ENCODE results near the gene ITGA2B. TPM values are rescaled to one million over a fixed set of nuclear protein-coding genes. Genes with fewer than 3 reads are reported as not detected.
"Not testable (repeated sequence)": the region's sequence is repeated elsewhere in the genome, so short reads cannot be mapped to it uniquely, and the experiment has no call there.

ITGA2B gene
- total RNA-seq, 1 donor from 2014 or later, result 2.6 TPM

DNA sequence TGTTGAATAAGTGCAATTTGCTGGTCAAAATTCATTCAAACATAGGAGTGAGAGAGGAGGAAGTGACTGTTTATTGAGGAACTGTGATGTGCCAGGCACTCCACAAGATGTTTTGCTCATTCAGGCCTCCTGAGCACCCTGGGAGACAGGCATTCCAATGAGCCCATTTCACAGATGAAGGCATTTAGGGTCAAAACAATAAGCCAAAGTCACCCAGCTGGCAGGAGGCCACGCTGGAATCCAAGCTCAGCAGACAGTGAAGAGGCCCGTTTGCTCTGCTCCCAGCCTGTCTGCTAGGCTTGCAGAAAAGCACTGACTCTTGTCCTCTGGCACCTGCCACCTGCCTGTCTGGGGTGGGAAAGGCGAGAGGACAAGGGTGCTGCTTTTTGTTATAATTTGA lies 54.7 kb downstream of the ITGA2B start:
- Histone ChIP-seq H3K36me3 (ENCODE audit: control insufficient read depth in 3 of 3, insufficient read depth in 3 of 3, low read length in 3 of 3) (no peaks in the 10 kb centered on the region), H3K27me3 (ENCODE audit: control insufficient read depth in 3 of 3, insufficient read depth in 3 of 3, low read length in 3 of 3) (peaks cover 0 to 5% (median 0%) of the 10 kb centered on the region in 3 donors), H3K4me3 (ENCODE audit: low read length in 3 of 3) (no peak overlapping the region), H3K9me3 (ENCODE audit: control insufficient read depth in 3 of 3, low read length in 3 of 3) (no peaks in the 10 kb centered on the region), H3K4me1 (ENCODE audit: control insufficient read depth in 3 of 3, insufficient read depth in 3 of 3, low read length in 3 of 3) (peaks cover 5 to 8% (median 6%) of the 10 kb centered on the region in 3 donors), H3K9ac (ENCODE audit: low read depth in 1 of 3, low read length in 3 of 3) (no peak overlapping the region), H3K27ac (ENCODE audit: low read depth, low read length) (no peak overlapping the region)

DNA sequence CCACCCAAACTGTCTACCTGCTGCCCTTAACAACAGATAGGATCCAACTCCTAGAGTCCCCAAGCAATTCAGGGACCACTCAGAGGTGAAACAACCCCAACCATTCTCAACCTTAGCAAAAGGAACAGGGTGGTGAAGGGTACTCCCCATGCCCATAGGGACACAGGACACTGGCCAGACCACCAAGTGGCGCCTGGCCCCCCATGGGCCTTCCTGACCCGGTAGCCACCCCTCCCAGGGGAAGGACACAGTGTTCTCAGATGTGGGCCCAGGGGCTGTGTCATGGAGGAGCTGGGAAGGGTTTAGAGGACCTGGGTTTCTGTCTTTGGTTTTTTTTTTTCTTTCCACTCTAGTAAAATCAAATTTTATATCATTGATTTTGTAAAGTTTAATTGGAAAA lies 55.1 kb downstream of the ITGA2B start:
- no peak overlapping the region for H3K27ac ChIP-seq (ENCODE audit: low read depth, low read length)
- H3K9ac ChIP-seq (ENCODE audit: low read depth in 1 of 3, low read length in 3 of 3), result no peak overlapping the region
- H3K27me3 ChIP-seq (ENCODE audit: control insufficient read depth in 3 of 3, insufficient read depth in 3 of 3, low read length in 3 of 3), result peaks cover 0 to 5% (median 0%) of the 10 kb centered on the region in 3 donors
- no peaks in the 10 kb centered on the region for H3K9me3 ChIP-seq (ENCODE audit: control insufficient read depth in 3 of 3, low read length in 3 of 3)
- peaks cover 5 to 8% (median 6%) of the 10 kb centered on the region in 3 donors for H3K4me1 ChIP-seq (ENCODE audit: control insufficient read depth in 3 of 3, insufficient read depth in 3 of 3, low read length in 3 of 3)
- H3K4me3 ChIP-seq (ENCODE audit: low read length in 3 of 3), result no peak overlapping the region
- no peaks in the 10 kb centered on the region for H3K36me3 ChIP-seq (ENCODE audit: control insufficient read depth in 3 of 3, insufficient read depth in 3 of 3, low read length in 3 of 3)

DNA sequence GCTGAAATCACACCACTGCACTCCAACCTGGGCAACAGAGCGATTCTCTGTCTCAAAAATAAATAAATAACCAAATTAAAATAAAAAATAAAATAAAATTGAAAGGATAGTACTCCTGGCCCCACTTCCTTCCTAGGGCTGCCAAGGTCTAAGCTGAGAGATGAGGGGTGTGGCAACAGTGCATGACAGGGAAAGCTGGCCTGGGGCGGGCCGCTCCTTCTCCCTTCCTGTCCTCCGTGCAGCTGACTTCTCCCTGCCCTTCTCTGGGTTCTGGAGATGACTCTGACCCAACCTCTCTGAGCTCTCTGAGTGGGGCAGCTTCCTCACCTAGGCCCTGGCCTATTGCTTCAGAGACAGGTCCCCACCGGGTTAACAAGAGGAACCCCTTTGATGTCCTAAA lies 56.1 kb downstream of the ITGA2B start:
- no peaks in the 10 kb centered on the region for H3K9me3 ChIP-seq (ENCODE audit: control insufficient read depth in 3 of 3, low read length in 3 of 3)
- no peaks in the 10 kb centered on the region for H3K36me3 ChIP-seq (ENCODE audit: control insufficient read depth in 3 of 3, insufficient read depth in 3 of 3, low read length in 3 of 3)
- H3K4me1 ChIP-seq (ENCODE audit: control insufficient read depth in 3 of 3, insufficient read depth in 3 of 3, low read length in 3 of 3), result peaks cover 5 to 8% (median 6%) of the 10 kb centered on the region in 3 donors
- no peak overlapping the region for H3K4me3 ChIP-seq (ENCODE audit: low read length in 3 of 3)
- peaks cover 0 to 3% (median 0%) of the 10 kb centered on the region in 3 donors for H3K27me3 ChIP-seq (ENCODE audit: control insufficient read depth in 3 of 3, insufficient read depth in 3 of 3, low read length in 3 of 3)
- H3K27ac ChIP-seq (ENCODE audit: low read depth, low read length), result no peak overlapping the region
- no peak overlapping the region for H3K9ac ChIP-seq (ENCODE audit: low read depth in 1 of 3, low read length in 3 of 3)

DNA sequence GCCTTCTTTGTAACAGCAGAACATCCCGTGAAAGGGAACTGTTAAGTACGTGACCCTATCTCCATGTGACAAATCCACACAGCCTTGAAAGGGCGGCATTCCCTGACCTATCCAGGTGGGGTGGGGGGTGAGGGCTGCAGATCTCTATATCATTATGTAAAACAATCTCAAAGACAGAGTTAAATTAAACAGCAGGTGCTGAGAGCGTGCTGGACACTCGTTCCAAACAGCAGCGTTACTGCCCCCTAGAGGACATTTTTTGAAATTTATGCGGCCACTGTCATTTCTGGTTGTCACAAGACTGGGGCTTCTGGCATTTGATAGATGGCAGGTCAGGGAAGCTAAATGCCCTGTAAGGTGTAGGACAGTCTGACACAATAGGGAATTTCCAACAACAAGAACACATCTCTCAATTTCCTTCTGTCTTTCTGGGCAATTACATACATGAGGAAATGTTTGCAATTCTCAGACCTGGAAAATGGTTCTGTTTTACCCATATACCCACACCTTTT lies 58.1 kb downstream of the ITGA2B start:
- Histone ChIP-seq H3K27me3 (ENCODE audit: control insufficient read depth in 3 of 3, insufficient read depth in 3 of 3, low read length in 3 of 3) (peaks cover 0 to 3% (median 0%) of the 10 kb centered on the region in 3 donors), H3K9me3 (ENCODE audit: control insufficient read depth in 3 of 3, low read length in 3 of 3) (no peaks in the 10 kb centered on the region), H3K4me1 (ENCODE audit: control insufficient read depth in 3 of 3, insufficient read depth in 3 of 3, low read length in 3 of 3) (peaks cover 8 to 10% (median 9%) of the 10 kb centered on the region in 3 donors), H3K4me3 (ENCODE audit: low read length in 3 of 3) (peak overlapping the region in 1 of 3 donors; percentile 2), H3K27ac (ENCODE audit: low read depth, low read length) (no peak overlapping the region), H3K36me3 (ENCODE audit: control insufficient read depth in 3 of 3, insufficient read depth in 3 of 3, low read length in 3 of 3) (no peaks in the 10 kb centered on the region), H3K9ac (ENCODE audit: low read depth in 1 of 3, low read length in 3 of 3) (peak overlapping the region in 2 of 3 donors; percentile 57 to 61)

DNA sequence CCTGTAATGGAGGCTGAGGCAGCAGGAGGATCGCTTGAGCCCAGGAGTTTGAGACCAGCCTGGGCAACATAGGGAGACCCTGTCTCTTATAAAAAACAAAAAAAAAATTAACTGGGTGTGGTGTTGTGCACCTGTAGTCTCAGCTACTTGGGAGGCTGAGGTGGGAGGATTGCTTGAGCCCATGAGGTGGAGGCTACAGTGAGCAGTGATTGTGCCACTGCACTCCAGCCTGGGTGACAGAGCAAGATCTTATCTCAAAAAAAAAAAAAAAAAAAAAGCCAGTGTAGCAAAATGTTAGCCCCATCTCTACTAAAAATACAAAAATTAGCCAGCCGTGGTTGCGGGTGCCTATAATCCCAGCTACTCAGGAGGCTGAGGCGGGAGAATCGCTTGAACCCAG lies 59.2 kb downstream of the ITGA2B start:
- H3K9ac ChIP-seq (ENCODE audit: low read depth in 1 of 3, low read length in 3 of 3); H3K27me3 ChIP-seq (ENCODE audit: control insufficient read depth in 3 of 3, insufficient read depth in 3 of 3, low read length in 3 of 3); H3K9me3 ChIP-seq (ENCODE audit: control insufficient read depth in 3 of 3, low read length in 3 of 3); H3K36me3 ChIP-seq (ENCODE audit: control insufficient read depth in 3 of 3, insufficient read depth in 3 of 3, low read length in 3 of 3); H3K27ac ChIP-seq (ENCODE audit: low read depth, low read length); H3K4me3 ChIP-seq (ENCODE audit: low read length in 3 of 3): not testable (repeated sequence)
- peaks cover 8 to 19% (median 13%) of the 10 kb centered on the region in 3 donors for H3K4me1 ChIP-seq (ENCODE audit: control insufficient read depth in 3 of 3, insufficient read depth in 3 of 3, low read length in 3 of 3)

DNA sequence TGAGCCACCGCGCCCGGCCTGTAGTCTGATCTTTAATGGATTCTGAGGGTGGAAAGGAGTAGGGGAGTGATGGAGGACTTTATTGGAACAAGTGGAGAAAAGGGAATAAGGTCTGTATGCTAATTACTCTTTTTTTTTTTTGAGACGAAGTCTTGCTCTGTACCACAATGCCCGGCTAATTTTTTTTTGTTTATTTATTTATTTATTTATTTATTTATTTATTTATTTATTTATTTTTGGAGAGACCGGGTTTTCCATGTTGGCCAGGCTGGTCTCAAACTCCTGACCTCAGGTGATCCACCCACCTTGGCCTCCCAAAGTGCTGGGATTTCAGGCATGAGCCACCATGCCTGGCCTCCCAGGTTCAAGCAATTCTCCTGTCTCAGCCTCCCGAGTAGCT lies 59.9 kb downstream of the ITGA2B start:
- H3K9me3 ChIP-seq (ENCODE audit: control insufficient read depth in 3 of 3, low read length in 3 of 3); H3K27me3 ChIP-seq (ENCODE audit: control insufficient read depth in 3 of 3, insufficient read depth in 3 of 3, low read length in 3 of 3); H3K9ac ChIP-seq (ENCODE audit: low read depth in 1 of 3, low read length in 3 of 3); H3K36me3 ChIP-seq (ENCODE audit: control insufficient read depth in 3 of 3, insufficient read depth in 3 of 3, low read length in 3 of 3); H3K27ac ChIP-seq (ENCODE audit: low read depth, low read length); H3K4me3 ChIP-seq (ENCODE audit: low read length in 3 of 3): not testable (repeated sequence)
- peaks cover 8 to 21% (median 13%) of the 10 kb centered on the region in 3 donors for H3K4me1 ChIP-seq (ENCODE audit: control insufficient read depth in 3 of 3, insufficient read depth in 3 of 3, low read length in 3 of 3)

DNA sequence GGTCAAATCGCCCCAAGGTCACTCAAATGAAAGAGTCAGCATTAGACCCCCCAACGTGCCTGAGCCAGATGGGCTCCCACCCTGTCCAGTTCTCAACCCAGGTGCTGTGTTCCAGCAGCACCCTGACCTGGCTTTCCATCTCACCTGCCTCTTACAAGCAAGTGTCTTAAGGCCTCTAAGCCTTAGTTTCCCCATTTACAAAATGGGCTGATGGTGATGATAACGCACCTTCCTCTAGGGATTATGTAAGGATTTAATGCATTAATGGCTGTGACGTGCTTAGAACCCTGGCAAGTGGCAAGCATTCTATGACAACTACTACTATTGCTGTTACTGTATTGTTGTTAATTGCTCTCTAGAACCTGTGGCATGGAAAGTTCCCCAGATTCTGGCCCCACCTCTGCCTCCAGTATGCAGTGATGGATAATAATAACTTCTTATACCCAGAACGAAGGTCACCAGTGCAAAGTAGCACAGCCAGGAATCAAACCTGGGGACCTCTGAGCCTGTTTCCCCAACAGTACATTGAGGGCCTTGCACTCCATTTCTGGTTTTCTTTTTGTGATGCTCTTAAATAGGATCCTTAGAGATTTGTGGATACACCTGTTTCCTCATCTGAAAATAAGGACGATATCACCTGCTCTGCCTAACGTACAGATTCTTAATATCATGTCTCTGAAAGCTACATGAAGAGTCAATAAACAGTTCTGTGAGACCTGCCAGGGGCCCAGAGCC lies 61.6 kb downstream of the ITGA2B start:
- Histone ChIP-seq H3K27ac (ENCODE audit: low read depth, low read length) (no peak overlapping the region), H3K4me1 (ENCODE audit: control insufficient read depth in 3 of 3, insufficient read depth in 3 of 3, low read length in 3 of 3) (peaks cover 15 to 30% (median 24%) of the 10 kb centered on the region in 3 donors), H3K9me3 (ENCODE audit: control insufficient read depth in 3 of 3, low read length in 3 of 3) (no peaks in the 10 kb centered on the region), H3K4me3 (ENCODE audit: low read length in 3 of 3) (no peak overlapping the region), H3K36me3 (ENCODE audit: control insufficient read depth in 3 of 3, insufficient read depth in 3 of 3, low read length in 3 of 3) (no peaks in the 10 kb centered on the region), H3K27me3 (ENCODE audit: control insufficient read depth in 3 of 3, insufficient read depth in 3 of 3, low read length in 3 of 3) (no peaks in the 10 kb centered on the region), H3K9ac (ENCODE audit: low read depth in 1 of 3, low read length in 3 of 3) (no peak overlapping the region)

DNA sequence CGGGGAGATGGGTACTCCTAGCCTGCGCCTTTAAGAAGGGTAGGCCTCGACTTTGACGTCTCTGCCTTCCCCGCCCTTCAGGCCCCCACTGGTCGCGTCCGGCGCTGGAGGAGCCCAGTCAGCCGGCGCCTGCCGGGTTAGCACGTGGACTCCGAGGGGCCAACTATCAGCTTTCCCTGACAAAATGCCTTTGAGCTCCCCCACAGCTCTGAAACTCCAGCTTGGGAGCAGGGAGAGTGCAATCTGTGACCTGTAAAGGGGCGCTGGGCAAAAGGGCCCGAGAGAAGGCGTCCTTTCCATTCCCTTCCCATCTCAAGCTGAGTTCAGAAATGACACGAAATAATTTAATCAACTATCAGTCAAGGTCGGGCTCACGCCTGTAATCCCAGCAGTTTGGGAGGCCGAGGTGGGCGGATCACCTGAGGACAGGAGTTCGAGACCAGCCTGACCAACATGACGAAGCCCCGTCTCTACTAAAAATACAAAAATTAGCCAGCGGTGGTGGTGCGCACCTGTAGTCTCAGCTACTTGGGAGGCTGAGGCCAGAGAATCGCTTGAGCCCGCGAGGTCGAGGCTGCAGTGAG lies 62.5 kb downstream of the ITGA2B start:
- no peak overlapping the region for H3K27ac ChIP-seq (ENCODE audit: low read depth, low read length)
- peak overlapping the region in 2 of 3 donors; percentile 33 to 77 for H3K9ac ChIP-seq (ENCODE audit: low read depth in 1 of 3, low read length in 3 of 3)
- peak overlapping the region; percentile 53 to 61 (median 54) for H3K4me3 ChIP-seq (ENCODE audit: low read length in 3 of 3)
- peaks cover 15 to 33% (median 25%) of the 10 kb centered on the region in 3 donors for H3K4me1 ChIP-seq (ENCODE audit: control insufficient read depth in 3 of 3, insufficient read depth in 3 of 3, low read length in 3 of 3)
- H3K36me3 ChIP-seq (ENCODE audit: control insufficient read depth in 3 of 3, insufficient read depth in 3 of 3, low read length in 3 of 3), result peaks cover 5 to 7% (median 5%) of the 10 kb centered on the region in 3 donors
- H3K9me3 ChIP-seq (ENCODE audit: control insufficient read depth in 3 of 3, low read length in 3 of 3), result no peaks in the 10 kb centered on the region
- H3K27me3 ChIP-seq (ENCODE audit: control insufficient read depth in 3 of 3, insufficient read depth in 3 of 3, low read length in 3 of 3), result no peaks in the 10 kb centered on the region

DNA sequence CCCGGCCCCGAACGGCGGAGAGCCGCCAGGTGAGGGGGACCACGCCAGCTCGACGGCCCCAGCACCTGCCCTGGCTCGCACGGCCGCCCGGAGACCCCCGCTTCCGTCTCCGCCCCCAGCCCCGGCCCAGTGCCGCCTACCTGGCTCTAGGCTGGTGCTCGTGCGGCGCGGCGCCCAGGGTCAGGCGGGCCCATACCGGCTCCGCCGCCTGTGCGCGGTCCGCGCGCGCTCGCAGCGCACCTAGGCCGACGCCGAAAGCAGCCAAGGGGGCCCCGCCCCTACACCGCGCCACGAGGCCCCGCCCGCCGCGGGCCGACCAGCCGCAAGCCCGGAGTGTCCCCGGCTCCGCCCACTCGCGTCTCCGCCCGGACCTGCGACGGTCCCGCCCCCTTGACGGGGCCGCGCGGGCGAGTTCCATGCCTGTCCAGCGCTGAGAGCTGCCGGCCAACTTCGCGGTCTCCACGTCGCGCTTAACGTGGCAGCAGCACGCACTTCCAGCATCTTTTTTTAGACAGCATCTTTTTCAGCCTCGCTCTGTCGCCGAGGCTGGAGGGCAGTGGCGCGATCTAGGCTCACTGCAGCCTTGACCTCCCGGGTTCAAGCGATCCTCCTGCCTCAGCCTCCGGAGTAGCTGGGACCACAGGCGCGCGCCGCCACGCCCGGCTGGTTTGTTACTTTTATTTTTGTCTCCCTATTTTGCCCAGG lies 64.7 kb downstream of the ITGA2B start, which contains the start of gene SLC25A39:
TSS of gene SLC25A39 (minus strand) at position 253 of the 705 bp plus-strand sequence. CDS start 1,261 bp downstream, outside the sequence.
- H3K9me3 ChIP-seq (ENCODE audit: control insufficient read depth in 3 of 3, low read length in 3 of 3), result no peaks in the 10 kb centered on the region
- H3K27ac ChIP-seq (ENCODE audit: low read depth, low read length), result peak within 1 kb of the TSS; percentile 87
- H3K4me3 ChIP-seq (ENCODE audit: low read length in 3 of 3), result peak within 1 kb of the TSS; percentile 79 to 92 (median 91)
- H3K27me3 ChIP-seq (ENCODE audit: control insufficient read depth in 3 of 3, insufficient read depth in 3 of 3, low read length in 3 of 3), result no peaks in the 10 kb centered on the region
- H3K4me1 ChIP-seq (ENCODE audit: control insufficient read depth in 3 of 3, insufficient read depth in 3 of 3, low read length in 3 of 3), result peaks cover 11 to 28% (median 19%) of the 10 kb centered on the region in 3 donors
- peaks cover 24 to 27% (median 25%) of the 10 kb centered on the region in 3 donors for H3K36me3 ChIP-seq (ENCODE audit: control insufficient read depth in 3 of 3, insufficient read depth in 3 of 3, low read length in 3 of 3)
- H3K9ac ChIP-seq (ENCODE audit: low read depth in 1 of 3, low read length in 3 of 3), result peak within 1 kb of the TSS; percentile 79 to 92 (median 87)
